Neuronal stem cell (in vitro differentiated cells): ENCODE data around the gene HOXC4.
A peak's percentile ranks its signal among the peaks of the same experiment; 100 is the strongest.

Source experiments
- DNase-seq: peaks from one replicate; pipeline ENCODE4 v3.0.0-alpha.2; 2013; ENCODE audit warnings: low spot score
- H2AFZ ChIP-seq: one replicate; pipeline ENCODE4 v1.6.1; 2013; ENCODE audit warnings: mild to moderate bottlenecking, low read length, inconsistent platforms
- H2AK5ac ChIP-seq: 2 replicates; pipeline ENCODE4 v1.6.1; 2013; ENCODE audit warnings: low read depth, mild to moderate bottlenecking, inconsistent platforms, low read length, moderate library complexity, mixed read lengths
- H2BK120ac ChIP-seq: 2 replicates; pipeline ENCODE4 v1.6.1; 2013; ENCODE audit warnings: low read depth, mild to moderate bottlenecking, inconsistent platforms, low read length, moderate library complexity, mixed read lengths
- H2BK12ac ChIP-seq: one replicate; pipeline ENCODE4 v1.6.1; 2013; ENCODE audit warnings: low read length, inconsistent platforms
- H2BK15ac ChIP-seq: 2 replicates; pipeline ENCODE4 v1.6.1; 2013; ENCODE audit warnings: mild to moderate bottlenecking, low read length, inconsistent platforms, mixed read lengths
- H2BK5ac ChIP-seq: one replicate; pipeline ENCODE4 v1.6.1; 2013; ENCODE audit warnings: inconsistent platforms, mild to moderate bottlenecking, low read length, moderate library complexity
- H3K14ac ChIP-seq: one replicate; pipeline ENCODE4 v1.6.1; 2013; ENCODE audit warnings: low read length, inconsistent platforms
- H3K18ac ChIP-seq: 2 replicates; pipeline ENCODE4 v1.6.1; 2013; ENCODE audit warnings: low read length, inconsistent platforms
- H3K23ac ChIP-seq: 2 replicates; pipeline ENCODE4 v1.6.1; 2013; ENCODE audit warnings: low read depth, mild to moderate bottlenecking, mixed read lengths, low read length, inconsistent platforms; ENCODE audit not compliant: poor library complexity
- H3K27ac ChIP-seq: replicated peaks from 3 replicates; pipeline ENCODE4 v1.5.1; 2013; ENCODE audit warnings: low read length, inconsistent platforms
- H3K27me3 ChIP-seq, 3 experiments: 2 replicates each; pipeline ENCODE4 v1.6.1; 2013; ENCODE audit warnings: low read length in 3 of 3, mild to moderate bottlenecking in 2 of 3, inconsistent platforms in 1 of 3, low read depth in 1 of 3, mixed read lengths in 1 of 3, moderate library complexity in 1 of 3; ENCODE audit not compliant: control insufficient read depth in 3 of 3, insufficient read depth in 3 of 3
- H3K36me3 ChIP-seq, 2 donors: replicated peaks in 1 of 2; 2 replicates each; pipeline ENCODE4 v1.6.1; 2013; ENCODE audit warnings: low read length in 2 of 2; ENCODE audit not compliant: control insufficient read depth in 2 of 2, insufficient read depth in 2 of 2
- H3K4ac ChIP-seq: 2 replicates; pipeline ENCODE4 v1.6.1; 2013; ENCODE audit warnings: inconsistent platforms, mild to moderate bottlenecking, low read length, moderate library complexity
- H3K4me1 ChIP-seq, 2 donors: 1 replicate in 1 of 2; 2 replicates in 1 of 2; pipeline ENCODE4 v1.6.1; 2013; ENCODE audit warnings: low read length in 2 of 2, low read depth in 1 of 2; ENCODE audit not compliant: control insufficient read depth in 2 of 2, insufficient read depth in 1 of 2
- H3K4me2 ChIP-seq: one replicate; pipeline ENCODE4 v1.6.1; 2013; ENCODE audit warnings: mild to moderate bottlenecking, low read length, inconsistent platforms; ENCODE audit not compliant: insufficient read depth, poor library complexity, severe bottlenecking
- H3K4me3 ChIP-seq, 2 donors: 2 replicates each; pipeline ENCODE4 v1.5.1; 2013; ENCODE audit warnings: low read length in 2 of 2, mild to moderate bottlenecking in 2 of 2, inconsistent platforms in 1 of 2, moderate library complexity in 1 of 2
- H3K79me1 ChIP-seq: one replicate; pipeline ENCODE4 v1.6.1; 2013; ENCODE audit warnings: low read depth, mild to moderate bottlenecking, inconsistent platforms, low read length, moderate library complexity
- H3K9ac ChIP-seq: one replicate; pipeline ENCODE4 v1.6.1; 2013; ENCODE audit warnings: mild to moderate bottlenecking, low read depth, low read length, inconsistent platforms; ENCODE audit not compliant: poor library complexity
- H3K9me3 ChIP-seq, 2 donors: replicated peaks in 1 of 2; 2 replicates each; pipeline versions ENCODE3 to v1.6.1; 2013; ENCODE audit warnings: low read length in 2 of 2, mild to moderate bottlenecking in 2 of 2, inconsistent platforms in 1 of 2, low read depth in 1 of 2, mixed read lengths in 1 of 2, moderate library complexity in 1 of 2; ENCODE audit not compliant: control insufficient read depth in 2 of 2, insufficient read depth in 1 of 2
- H4K8ac ChIP-seq: one replicate; pipeline ENCODE4 v1.6.1; 2013; ENCODE audit warnings: low read depth, mild to moderate bottlenecking, inconsistent platforms, low read length, moderate library complexity
- H4K91ac ChIP-seq: one replicate; pipeline ENCODE4 v1.6.1; 2013; ENCODE audit warnings: low read length, low read depth, mild to moderate bottlenecking, inconsistent platforms; ENCODE audit not compliant: poor library complexity
- WGBS, 2 donors: extraction: QIAGEN DNeasy Blood & Tissue Kit; methylation state at CpG; one replicate each; pipeline ENCODE4 v1.1.7; 2013; ENCODE audit warnings: missing lambda C conversion rate in 2 of 2, mixed read lengths in 1 of 2; ENCODE audit not compliant: insufficient read length in 2 of 2, insufficient replicate concordance in 1 of 2; ENCODE audit errors: extremely low coverage in 2 of 2; 5-methylcytosine and 5-hydroxymethylcytosine counted together

Gene HOXC4

DNA sequence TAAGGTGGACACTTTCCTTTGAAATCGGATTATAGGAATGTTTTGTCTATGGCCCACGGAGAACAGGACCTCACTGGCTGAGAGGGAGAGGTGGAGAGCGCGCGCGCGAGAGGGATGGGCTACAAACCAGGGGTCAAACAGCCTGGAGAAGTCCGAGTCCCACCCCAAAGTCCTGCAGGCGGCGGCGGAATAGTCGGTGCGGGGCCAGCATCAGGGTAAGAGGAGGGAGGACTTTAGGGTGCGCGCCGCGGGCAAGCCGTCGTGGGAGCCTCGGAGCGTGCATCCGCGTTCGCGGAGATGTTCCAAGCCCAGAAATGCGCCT lies 48.1 kb upstream of the HOXC4 start:
- Histone ChIP-seq H2BK12ac (no peak overlapping the region), H3K36me3 (no peaks in the 10 kb centered on the region), H3K79me1 (peaks cover 2% of the 10 kb centered on the region), H3K9ac (no peak overlapping the region), H3K18ac (no peak overlapping the region), H3K27ac (no peak overlapping the region), H3K4ac (no peak overlapping the region), H3K4me2 (no peak overlapping the region), H3K27me3 (peaks cover 71 to 99% (median 95%) of the 10 kb centered on the region in 3 experiments), H2BK15ac (no peak overlapping the region), H3K23ac (no peak overlapping the region), H3K14ac (no peak overlapping the region), H4K8ac (no peak overlapping the region), H2BK5ac (no peak overlapping the region), H3K9me3 (no peaks in the 10 kb centered on the region), H4K91ac (no peak overlapping the region), H2AK5ac (no peak overlapping the region), H2AFZ (peak overlapping the region; percentile 74), H2BK120ac (no peak overlapping the region), H3K4me3 (no peak overlapping the region), H3K4me1 (no peaks in the 10 kb centered on the region)
- no peak for DNase-seq
- WGBS, 2 donors, result no CpG with 5 or more reads among the region's 26 CpGs

DNA sequence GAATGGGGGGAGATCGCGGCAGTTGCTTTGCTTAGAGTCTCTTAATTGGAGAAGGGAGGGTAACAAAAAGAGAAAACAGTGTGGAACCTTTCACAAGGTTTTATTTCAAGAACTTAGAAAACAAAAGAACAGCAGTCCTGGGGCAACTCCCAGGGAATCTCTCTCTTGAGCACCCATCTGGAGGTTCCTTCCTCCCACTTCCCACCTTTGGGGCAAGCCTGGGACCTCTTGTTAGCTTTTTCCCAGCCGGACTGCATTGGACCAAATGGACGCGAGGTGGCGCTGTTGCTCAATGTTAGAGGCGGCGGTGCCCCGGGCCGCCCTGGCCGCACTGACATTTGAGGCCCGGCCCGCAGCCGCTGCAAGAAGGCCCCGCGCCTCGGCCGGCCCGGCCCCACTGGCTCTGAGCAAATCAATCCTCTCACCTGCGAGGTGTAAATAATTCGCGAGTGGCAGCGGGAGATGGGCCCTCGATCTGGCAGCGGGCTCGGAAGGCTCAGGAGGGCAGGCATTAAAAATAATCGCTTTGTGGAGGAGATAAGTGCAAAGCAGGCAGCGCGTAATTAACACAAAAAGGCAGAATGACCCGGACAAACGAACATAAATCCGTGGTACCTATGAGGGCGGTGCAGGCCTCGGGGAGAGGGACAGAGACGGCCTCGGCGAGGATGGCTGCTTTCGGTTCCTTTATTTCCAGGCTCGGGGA lies 47.6 kb upstream of the HOXC4 start:
- no peak overlapping the region for H3K18ac ChIP-seq
- H3K4me3 ChIP-seq, result no peak overlapping the region
- H3K79me1 ChIP-seq, result peaks cover 2% of the 10 kb centered on the region
- no peak overlapping the region for H2BK12ac ChIP-seq
- H2BK15ac ChIP-seq, result no peak overlapping the region
- peaks cover 69 to 99% (median 95%) of the 10 kb centered on the region in 3 experiments for H3K27me3 ChIP-seq
- H2AK5ac ChIP-seq, result no peak overlapping the region
- no peak overlapping the region for H4K91ac ChIP-seq
- H3K9me3 ChIP-seq, result no peaks in the 10 kb centered on the region
- no peak overlapping the region for H3K23ac ChIP-seq
- DNase-seq, result peak; percentile 94
- WGBS, 2 donors, result no CpG with 5 or more reads among the region's 39 CpGs
- no peak overlapping the region for H2BK5ac ChIP-seq
- no peak overlapping the region for H3K4me2 ChIP-seq
- no peaks in the 10 kb centered on the region for H3K36me3 ChIP-seq
- H4K8ac ChIP-seq, result no peak overlapping the region
- H3K27ac ChIP-seq, result no peak overlapping the region
- H2AFZ ChIP-seq, result peak overlapping the region; percentile 74
- H3K4me1 ChIP-seq, result no peaks in the 10 kb centered on the region
- H3K4ac ChIP-seq, result no peak overlapping the region
- H3K14ac ChIP-seq, result no peak overlapping the region
- H3K9ac ChIP-seq, result no peak overlapping the region
- no peak overlapping the region for H2BK120ac ChIP-seq

DNA sequence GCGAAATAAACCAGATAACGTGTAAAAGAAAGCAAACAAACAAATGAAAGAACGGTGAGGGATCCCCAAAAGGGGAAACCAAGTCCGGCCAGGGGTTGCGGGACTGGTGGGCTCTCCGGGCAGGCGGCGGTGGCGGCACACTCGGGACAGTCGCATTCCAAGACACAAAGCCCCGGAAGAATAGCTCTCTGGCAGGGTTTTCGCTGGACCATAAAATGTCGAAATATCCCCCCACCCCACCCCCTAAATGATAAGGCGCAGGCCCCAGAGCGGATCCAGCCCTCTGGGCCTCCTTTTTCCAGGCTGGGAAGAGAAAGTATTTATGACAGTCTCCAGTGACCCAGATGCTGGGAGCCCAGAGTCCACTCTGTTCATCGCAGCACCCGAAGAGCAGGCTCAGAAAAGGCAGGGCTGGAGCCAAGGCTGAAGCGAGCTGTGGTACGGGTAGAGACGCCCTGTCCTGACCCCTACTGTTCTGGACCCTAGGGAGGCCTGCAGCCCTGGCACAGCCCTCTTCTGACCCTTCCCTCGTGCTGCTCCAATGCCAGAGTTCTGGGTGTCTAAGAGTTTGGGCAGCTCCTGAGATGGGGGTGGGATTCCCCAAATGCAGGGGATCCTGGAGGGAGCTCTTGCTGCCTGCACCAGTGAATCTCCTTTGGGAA lies 46.9 kb upstream of the HOXC4 start:
- Histone ChIP-seq H3K27me3 (peaks cover 69 to 99% (median 95%) of the 10 kb centered on the region in 3 experiments), H2BK5ac (no peak overlapping the region), H2BK120ac (no peak overlapping the region), H4K8ac (no peak overlapping the region), H3K4ac (no peak overlapping the region), H2BK15ac (no peak overlapping the region), H4K91ac (no peak overlapping the region), H3K27ac (no peak overlapping the region), H3K18ac (no peak overlapping the region), H3K36me3 (no peaks in the 10 kb centered on the region), H3K4me1 (no peaks in the 10 kb centered on the region), H3K79me1 (peaks cover 2% of the 10 kb centered on the region), H2BK12ac (no peak overlapping the region), H3K9me3 (no peaks in the 10 kb centered on the region), H3K14ac (no peak overlapping the region), H3K4me3 (no peak overlapping the region), H3K23ac (no peak overlapping the region), H2AFZ (no peak overlapping the region), H2AK5ac (no peak overlapping the region), H3K4me2 (no peak overlapping the region), H3K9ac (no peak overlapping the region)
- no peak for DNase-seq
- WGBS, 2 donors, result no CpG with 5 or more reads among the region's 22 CpGs

DNA sequence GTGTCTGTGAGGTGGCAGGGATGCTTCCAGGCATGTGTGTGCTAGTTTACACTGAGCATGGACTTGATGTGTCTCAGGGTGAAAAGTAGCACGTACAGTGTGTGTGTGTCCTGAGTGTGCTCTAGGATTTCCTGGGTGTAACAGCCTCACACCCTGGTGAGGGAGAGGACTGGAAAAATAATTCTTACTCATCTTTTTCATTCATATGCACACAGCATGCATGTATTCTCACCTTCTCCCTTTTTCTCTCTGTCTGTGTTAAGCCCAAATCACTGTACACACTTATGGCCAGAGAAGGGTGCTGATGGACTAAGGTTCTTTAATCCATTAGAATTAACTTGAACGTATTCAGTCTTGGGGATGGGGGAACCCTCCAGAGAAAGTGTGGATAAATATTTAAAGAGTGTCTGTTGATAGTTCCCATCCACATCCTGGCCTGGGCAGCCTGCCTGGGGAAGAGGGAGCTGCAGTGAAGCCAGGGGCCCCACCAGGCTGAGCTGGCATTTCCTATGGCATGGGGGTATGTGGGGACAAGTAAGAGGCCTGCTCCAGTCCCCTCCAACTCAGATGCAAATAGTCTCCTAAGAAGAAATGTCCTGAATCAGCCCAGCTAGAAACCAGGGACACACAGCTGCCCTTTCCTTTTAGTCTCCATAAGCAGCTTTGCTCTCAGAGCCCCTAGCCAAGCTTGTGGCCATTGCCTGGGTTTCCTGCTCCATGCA lies 45.9 kb upstream of the HOXC4 start:
- H2BK5ac ChIP-seq, result no peak overlapping the region
- H3K4me2 ChIP-seq, result no peak overlapping the region
- no peaks in the 10 kb centered on the region for H3K36me3 ChIP-seq
- no CpG with 5 or more reads among the region's 2 CpGs for WGBS, 2 donors
- peaks cover 65 to 95% (median 95%) of the 10 kb centered on the region in 3 experiments for H3K27me3 ChIP-seq
- no peak overlapping the region for H2AFZ ChIP-seq
- H3K23ac ChIP-seq, result no peak overlapping the region
- no peak overlapping the region for H2BK12ac ChIP-seq
- DNase-seq, result no peak
- no peak overlapping the region for H4K8ac ChIP-seq
- no peak overlapping the region for H2BK120ac ChIP-seq
- H3K4me3 ChIP-seq, result no peak overlapping the region
- no peak overlapping the region for H3K4ac ChIP-seq
- no peaks in the 10 kb centered on the region for H3K9me3 ChIP-seq
- H3K4me1 ChIP-seq, result no peaks in the 10 kb centered on the region
- H2AK5ac ChIP-seq, result no peak overlapping the region
- peak overlapping the region; percentile 70 for H3K9ac ChIP-seq
- no peak overlapping the region for H4K91ac ChIP-seq
- H3K14ac ChIP-seq, result no peak overlapping the region
- H2BK15ac ChIP-seq, result no peak overlapping the region
- H3K27ac ChIP-seq, result no peak overlapping the region
- H3K79me1 ChIP-seq, result peaks cover 2% of the 10 kb centered on the region
- H3K18ac ChIP-seq, result no peak overlapping the region
